ENCODE measurements around the gene FZD4.
"Not testable (repeated sequence)": the region's sequence is repeated elsewhere in the genome, so short reads cannot be mapped to it uniquely, and the experiment has no call there.

Gene FZD4

GRCh38 chr11:86955361-86956120, at the start of gene FZD4:
FZD4 (minus strand) TSS chr11:86955395; CDS start chr11:86955085, 310 bp downstream.
- DNase-seq, result peak; percentile 78

DNA sequence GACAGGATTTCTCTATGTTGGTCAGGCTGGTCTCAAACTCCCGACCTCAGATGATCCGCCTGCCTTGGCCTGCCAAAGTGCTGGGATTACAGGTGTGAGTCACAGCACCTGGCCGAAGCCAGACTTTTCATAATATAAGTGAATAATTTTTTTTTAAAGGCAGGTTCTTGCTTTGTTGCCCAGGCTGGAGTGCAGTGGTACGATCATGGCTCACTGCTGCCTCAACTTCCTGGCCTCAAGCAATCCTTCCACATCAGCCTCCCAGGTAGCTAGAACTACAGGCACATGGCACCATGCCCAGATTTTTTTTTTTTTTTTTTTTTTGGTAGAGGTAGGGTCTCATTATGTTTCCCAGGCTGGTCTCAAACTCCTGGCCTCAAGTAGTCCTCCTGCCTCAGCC, 49.1 kb upstream of the FZD4 start:
- not testable (repeated sequence) for DNase-seq

DNA sequence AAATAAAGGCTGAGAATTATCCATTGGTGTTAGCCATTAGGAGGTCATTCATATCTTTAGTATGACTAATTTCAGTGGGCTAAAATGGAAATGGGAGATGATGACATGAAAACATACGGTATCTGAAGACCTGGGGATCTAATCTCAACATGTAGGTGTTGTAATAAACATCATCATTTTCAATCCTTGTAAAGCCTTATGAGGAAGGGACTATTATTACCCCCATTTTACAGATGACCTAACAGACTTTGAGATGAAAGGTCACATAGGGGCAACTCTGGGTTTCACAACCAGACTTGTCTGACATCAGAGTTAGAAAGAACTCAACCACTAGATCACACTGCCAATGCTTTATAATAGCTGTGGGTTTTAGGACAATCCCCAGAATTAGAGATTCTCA, 47.7 kb upstream of the FZD4 start:
- DNase-seq, result no peak

DNA sequence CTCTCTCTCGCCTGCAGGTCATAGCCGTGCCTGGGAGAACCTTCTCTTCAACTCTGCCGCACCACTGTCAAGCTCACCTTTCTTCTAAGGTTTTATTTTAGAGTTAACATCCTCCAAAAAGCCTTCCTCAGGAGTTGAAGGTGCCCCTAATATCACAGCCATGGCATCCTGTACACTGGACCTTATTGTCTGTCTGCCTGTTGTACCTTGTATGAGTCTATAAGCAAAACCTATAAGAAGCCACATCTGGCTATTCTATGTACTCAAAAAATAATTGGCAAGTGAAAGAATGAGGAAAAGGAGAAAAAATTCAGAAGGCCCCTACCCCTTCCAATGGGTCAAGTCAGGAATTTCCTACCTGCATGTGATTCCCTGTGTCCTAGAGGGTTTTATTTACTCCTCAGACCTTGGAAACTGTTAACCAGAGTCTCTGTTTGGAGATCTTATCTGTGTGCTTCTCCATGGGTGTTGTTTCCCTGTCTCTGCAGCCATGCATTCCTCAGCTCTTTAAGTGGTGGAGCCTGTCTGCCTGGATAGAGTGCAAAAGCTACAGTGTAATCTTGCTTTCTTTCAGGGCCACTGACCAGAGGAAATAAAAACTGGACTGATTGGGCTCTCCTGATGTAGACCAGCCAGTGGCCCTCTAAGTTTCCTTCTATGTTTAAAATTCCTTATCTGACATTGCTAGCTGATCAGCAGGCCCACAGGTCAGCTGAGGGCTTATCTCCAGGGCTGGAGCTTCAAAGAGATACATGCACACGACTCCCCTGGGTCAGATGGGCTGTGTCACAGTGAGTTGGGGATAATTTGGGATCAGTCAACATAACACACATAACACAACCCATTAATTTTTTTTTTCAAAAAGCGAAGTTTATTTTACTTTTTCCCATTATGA, 44.9 kb upstream of the FZD4 start:
- no peak for DNase-seq

DNA sequence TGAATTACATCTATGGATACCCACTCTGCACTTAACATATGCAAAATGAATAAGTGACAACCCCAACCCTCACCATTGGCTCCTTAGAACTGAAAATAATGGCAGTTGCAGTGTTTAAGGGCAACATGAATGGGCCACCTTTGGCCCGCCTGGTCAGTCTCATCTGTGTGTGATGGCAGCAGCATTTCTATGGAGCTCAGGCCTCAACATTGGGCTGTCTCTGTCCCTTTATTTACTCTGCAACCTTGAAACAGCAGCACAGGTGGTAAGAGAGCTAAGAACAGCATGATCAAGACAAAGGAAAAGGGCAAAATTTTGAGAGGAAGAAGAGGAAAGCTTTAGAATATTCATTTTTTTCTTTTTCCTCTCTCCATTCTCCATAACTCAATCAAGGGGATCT, 44.2 kb upstream of the FZD4 start:
- DNase-seq, result no peak

DNA sequence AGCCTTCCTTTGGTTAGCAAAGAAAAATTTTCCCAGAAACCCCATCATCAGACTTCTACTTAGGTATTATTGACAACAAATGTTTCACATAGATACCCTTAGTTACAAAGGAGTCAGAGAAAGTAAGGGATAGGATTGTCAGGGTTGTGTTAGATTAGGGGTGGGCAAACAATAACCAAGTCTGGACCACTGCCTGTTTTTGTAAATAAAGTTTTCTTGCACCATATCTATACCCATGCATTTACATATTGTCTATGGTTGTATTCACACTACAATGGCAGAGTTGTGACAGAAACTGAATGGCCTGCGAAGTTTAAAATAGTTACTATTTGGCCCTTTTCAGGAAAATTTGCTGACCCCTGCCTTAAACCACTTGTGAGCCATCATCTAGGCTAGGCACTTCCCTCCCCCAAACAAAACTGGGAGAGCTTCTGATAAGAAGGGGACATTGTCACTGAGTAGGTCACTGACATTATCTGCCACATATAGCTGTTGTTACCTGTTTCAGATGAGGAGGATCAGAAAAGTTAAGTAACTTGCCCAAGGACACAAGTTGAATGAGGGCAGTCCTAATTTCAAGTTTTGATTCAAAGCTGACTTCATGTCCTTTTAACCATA, 41.9 kb upstream of the FZD4 start:
- no peak for DNase-seq

- no peak for DNase-seq
These were observed 37.8 kb upstream of the FZD4 start for GRCh38 chr11:86993031-86993430.

GRCh38 chr11:86992340-86992739, 37.1 kb upstream of the FZD4 start:
- not testable (repeated sequence) for DNase-seq

DNA sequence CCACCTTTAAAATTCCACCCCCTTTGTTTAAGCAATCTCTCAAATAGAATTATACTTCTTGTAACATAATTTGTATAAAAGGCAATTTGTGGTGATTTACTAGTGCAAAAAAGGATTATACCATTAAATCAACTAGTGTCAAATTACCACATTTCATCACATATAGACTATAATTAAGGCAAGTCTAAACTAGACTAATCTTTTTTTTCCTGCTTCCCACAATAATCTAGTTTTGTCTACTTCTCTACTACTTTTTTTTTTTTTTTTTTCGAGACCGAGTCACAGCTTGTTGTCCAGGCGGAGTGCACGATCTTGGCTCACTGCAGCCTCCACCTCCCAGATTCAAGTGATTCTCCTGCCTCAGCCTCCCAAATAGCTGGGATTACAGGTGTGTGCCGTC, 36.1 kb upstream of the FZD4 start:
- no peak for DNase-seq

DNA sequence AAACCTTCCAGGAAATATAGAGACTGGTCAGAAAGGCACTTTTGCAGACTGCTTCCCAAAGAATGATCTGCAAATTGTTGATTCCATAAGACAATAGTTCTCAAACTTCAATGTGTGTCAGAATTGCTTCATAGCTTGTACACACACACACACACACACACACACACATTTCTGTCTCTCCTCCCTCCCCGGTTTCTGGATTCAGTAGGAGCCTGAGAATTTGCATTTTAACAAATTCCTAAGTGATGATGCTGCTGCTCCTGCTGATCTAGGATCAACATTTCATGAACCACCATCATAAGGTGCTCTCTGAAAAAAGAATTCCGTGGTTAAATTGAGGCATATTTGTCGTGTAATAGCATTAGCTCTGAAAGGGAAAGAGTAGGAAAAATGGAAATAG, 35.3 kb upstream of the FZD4 start:
- DNase-seq, result no peak

GRCh38 chr11:86990031-86990430, 34.8 kb upstream of the FZD4 start:
- no peak for DNase-seq

DNA sequence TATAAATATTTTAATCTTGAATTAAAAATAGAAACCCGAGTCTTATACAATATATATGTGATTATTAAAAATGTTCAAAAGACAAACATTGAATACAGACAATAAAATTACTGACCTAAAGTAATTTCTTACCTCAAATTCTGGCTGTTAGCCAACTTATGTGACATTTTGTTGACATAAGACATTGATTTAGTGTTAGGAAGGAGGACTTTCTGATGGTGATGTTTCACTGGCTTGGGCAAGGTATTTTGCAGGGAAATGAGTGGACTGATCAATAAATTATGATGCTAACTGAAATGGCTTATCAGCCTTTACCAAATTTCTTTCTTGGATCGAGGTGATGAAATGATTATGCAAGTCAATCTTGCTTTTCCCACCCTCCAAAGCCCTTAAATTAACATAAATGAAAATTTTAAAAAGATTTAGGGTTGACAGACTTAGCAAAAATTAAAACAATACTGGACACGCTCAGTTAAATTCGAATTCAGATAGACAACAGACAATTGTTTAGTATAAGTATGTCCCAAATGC, 33.2 kb upstream of the FZD4 start:
- no peak for DNase-seq

DNA sequence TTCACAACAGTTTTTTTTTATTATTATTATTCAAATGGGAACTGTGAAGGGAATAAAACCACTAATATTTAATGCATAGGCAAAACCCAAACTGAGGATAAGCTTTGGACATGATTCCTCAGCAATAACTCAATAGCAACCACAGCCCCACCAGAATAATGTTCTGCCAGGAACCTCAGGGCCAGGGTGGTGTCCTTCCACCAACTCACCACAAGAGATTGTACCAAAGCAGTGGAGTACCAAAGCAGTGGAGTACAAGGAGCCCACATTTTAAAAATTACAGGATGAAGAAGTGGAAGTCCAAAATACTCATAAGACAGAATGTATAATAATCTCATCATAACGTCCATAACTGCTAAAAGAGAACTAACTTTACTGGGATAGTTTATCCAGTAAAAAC, 32.5 kb upstream of the FZD4 start:
- no peak for DNase-seq

DNA sequence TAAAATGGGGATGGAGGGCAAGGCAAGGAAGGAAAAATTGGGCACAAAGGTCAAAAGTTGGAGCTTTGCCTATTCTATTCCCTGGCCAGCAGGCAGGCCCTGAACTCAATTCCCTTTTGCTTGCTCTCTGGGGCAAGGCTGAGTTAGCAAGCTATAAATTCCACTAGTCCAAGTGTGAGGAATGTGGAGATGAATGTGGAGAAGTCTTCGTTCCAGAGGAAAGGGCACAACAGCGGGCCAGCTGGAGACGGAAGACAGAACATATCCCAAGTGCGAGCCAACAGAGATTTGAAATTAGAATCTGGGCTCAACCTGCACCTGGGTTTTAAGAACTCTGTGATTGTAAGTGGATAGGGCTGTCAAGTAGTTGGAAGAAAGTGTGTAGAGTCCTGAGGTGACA, 29.5 kb upstream of the FZD4 start:
- DNase-seq, result no peak

DNA sequence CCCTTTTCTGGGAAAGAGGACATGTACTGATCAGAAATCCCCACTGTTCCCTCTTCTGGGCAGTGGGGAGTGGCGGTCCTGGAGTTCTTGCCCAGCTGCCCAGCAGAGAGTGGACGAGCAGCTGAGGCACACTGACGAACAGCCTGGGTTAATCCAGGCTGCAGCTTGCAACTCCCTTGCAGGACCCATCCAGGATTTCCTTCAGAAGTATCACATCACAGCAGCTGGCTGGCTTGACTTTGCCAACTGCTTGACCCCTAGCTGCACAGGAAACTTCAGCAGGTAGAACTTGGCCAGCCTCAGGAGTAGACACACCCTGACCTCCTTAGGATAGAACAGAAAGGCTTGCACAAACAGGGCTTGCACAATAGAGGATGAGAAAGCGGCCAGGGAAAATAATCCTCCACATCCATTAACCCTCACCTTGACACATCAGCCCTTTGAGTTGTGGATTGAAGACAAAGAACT, 27.9 kb upstream of the FZD4 start:
- DNase-seq, result no peak

DNA sequence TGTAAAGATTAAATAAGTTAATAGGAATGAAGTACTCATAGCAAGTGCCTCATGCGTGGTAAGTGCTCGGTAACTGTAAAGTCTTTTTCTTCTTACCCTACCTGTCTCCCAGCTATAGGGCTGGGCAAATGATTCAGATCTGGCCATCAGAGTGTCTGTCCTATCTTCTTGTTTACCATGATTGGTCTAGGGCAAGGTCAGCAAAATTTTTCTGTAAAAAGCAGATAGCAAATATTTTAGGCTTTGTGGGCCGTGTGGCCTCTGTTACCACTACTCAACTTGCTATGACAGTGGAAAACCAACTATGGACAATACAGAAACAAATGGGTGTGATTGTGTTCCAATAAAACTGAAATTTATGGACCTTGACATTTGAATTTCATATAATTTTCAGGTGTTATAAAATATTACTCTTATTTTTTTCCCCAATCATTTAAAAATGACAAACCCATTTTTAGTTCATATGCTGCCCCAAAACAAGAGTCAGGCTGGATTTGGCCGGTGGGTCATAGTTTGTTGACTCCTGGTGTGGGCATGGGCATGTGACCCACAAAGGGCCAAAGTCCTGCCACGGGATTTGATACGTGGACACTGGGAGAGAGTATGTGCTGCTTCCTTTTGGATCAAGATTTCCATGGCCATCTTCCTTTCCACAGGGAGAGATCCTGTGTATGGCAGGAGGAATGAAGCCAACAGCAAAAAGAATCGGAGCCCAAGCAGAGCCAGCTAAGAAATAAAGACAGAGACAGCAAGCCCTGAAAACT, 26.8 kb upstream of the FZD4 start:
- DNase-seq, result no peak

DNA sequence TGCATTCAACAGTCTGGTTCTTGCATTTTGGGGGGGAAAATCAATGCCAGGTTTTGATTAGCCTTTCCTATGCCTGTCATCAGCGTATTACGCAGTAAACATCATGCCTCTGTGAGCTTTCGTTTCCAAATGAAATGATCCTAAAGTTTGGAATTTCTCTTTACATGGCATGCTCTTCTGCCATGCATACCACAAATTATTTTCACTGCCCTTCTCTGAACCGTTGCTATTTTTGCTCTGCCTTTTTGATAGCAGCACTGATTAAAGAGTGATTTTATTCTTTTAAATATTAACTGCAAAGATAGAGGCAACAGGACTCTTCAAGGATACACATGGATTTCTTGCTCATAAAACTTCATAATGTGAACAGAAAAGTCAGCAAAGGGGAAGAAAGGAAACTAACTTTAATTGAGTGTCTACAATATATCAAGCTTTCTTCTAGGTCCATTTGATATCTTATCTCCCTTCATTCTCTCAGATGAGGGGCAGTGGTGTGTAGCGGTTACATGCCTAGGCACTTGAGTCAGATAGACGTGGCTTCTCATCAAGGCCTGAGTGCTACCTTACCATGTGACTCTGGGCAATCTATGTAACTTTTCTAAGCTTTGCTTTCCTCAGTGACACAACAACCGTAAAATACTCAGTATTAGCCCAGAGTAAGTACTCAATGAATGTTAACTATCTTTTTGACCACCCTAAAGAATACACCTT, 25.0 kb upstream of the FZD4 start:
- DNase-seq, result no peak

DNA sequence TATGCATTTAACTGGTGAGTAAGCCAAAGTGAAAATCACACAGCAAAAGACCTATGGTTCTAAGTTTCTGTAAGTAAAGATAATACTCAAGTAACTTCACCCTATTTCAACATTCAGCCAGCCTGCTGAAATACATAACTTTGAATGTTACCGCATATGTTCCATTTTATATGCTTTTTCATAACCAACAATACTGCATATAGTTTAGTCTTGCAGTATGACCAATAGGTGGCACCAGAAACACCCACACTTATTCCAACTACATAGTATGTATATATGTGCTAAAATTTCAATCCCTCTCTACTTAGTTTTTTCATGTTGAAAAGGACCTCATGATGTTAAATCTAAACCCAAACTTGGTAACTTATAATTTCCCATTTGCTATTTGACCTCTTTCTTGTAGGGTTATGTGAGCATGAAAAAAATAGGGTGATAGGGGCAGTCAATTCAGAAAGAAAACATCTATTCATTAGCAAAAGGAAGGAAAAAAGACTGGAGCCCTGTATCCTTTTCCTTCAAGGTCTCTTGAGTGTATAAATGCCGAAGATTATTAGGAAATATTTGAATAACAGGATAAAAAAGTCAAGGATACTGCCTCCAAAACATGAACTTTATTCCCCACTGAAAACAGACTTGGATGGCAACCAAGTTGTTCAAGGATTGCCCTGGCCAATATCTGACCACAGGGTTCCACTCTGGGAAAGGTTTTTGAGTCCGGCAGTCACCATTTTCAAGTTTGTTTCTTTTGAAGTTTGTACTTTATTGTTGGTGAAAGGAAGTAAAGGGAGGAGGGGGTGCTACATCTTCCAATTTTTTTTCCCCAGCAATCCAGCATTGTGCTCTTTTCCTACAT, 23.8 kb upstream of the FZD4 start:
- DNase-seq, result peak; percentile 1

- no peak for DNase-seq
These were observed 23.1 kb upstream of the FZD4 start for GRCh38 chr11:86978247-86978646.

DNA sequence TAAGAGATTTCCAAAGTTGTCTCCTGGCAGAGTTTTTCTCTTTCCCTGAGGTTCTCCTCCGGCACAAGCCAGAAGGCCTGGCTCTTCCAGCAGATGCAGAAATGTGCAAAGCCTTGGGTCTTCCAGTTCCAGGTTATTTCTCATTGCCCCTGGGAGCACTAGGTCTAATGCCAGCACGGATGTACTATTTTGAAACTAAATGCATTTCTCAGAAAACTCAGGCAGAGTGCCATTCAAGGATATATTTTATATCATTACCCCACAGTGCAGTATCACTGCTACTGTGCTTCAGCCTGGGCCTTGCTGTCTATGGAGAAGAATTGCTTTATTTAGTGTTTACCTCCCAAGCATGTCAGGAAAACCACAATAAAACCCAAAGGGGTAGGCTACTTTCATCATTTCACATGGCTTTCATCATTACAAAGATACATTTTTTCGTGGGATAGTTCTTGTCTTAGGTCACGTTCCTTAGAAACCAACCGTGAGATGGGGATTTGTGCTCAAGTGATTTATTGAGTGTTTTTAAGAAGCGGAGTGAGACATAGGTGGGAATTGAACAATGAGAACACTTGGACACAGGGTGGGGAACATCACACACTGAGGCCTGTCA, 22.4 kb upstream of the FZD4 start:
- DNase-seq, result no peak

All from NCI-H146 (cell line).